ENCODE data around the gene RTL1. TPM values are rescaled to one million over a fixed set of nuclear protein-coding genes. Genes with fewer than 3 reads are reported as not detected.

The RTL1 gene
- total and polyA plus RNA-seq, 2 of the 8 experiments (the other 6 are each of a cell fraction or from before 2014, with no cell fraction given): not detected

DNA sequence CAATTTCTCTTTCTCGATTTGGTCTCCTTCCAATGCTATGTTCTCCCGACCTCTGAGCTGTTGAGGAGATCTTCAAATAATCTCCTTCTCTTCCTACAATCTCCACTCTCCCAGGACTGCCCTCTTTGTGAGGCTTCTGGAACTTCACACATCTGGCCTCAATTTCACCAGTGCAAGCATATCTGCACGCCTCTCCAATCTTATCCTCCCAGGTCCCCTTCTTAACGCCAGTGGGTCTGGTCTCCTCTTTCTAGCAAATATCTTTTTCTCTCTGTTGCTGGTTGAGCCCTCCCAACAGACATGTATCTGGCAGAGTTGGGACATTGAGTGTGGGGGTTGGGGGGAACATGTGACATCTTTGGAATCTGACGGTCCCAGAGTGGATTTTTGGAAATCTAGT, 17.9 kb downstream of the RTL1 start:
- H3K18ac ChIP-seq (ENCODE audit: extremely low read depth, low read length): no peak overlapping the region
- H3K27ac ChIP-seq (ENCODE audit: low read depth, low read length): no peak overlapping the region
- H3K36me3 ChIP-seq (ENCODE audit: control insufficient read depth in 2 of 4, insufficient read depth in 4 of 4, low read length in 3 of 4): no peaks in the 10 kb centered on the region; a peak in 1 of 8 replicates
- H4K5ac ChIP-seq (ENCODE audit: insufficient read length, low read depth, low read length): no peak overlapping the region
- POLR2A ChIA-PET (ENCODE audit: partially characterized antibody): no interaction called here
- no peak overlapping the region for H3K4me2 ChIP-seq (ENCODE audit: insufficient read depth in 1 of 2, low read depth in 2 of 2, low read length in 2 of 2)
- WGBS, 2 experiments (ENCODE audit: extremely low coverage in 1 of 2, insufficient coverage in 1 of 2, insufficient read length in 1 of 2, insufficient replicate concordance in 2 of 2, low coverage in 1 of 2, low lambda C conversion rate in 2 of 2, missing lambda C conversion rate in 1 of 2): 87% methylated on average over 5 of the region's 5 CpGs; no CpG with 5 or more reads in 1 of the 2 experiments
- DNase-seq (ENCODE audit: low read depth in 1 of 2, low spot score in 2 of 2) (no peak), FAIRE-seq (no peak)
- no peak overlapping the region for H3K14ac ChIP-seq (ENCODE audit: insufficient read length)
- no peak overlapping the region for H3K9ac ChIP-seq (replicated peaks in 1 of 4; ENCODE audit: extremely low read depth in 1 of 4, low read depth in 3 of 4, low read length in 3 of 4)
- no peak overlapping the region for H2AFZ ChIP-seq (ENCODE audit: low read length)
- H2BK20ac ChIP-seq (ENCODE audit: low read length): no peak overlapping the region
- no peaks in the 10 kb centered on the region for H3K23me2 ChIP-seq (ENCODE audit: low read depth, low read length)
- H2BK15ac ChIP-seq (ENCODE audit: low read length): no peak overlapping the region
- no peak overlapping the region for H2BK5ac ChIP-seq (ENCODE audit: low read depth, low read length)
- no peak overlapping the region for H3K56ac ChIP-seq (replicated peaks; ENCODE audit: insufficient read length, low read depth, low read length)
- no peak overlapping the region for H3K4ac ChIP-seq (replicated peaks; ENCODE audit: insufficient read length, low read depth, low read length)
- H4K20me1 ChIP-seq (replicated peaks in 1 of 2; ENCODE audit: control insufficient read depth in 1 of 2, insufficient read depth in 2 of 2, low read length in 2 of 2): no peaks in the 10 kb centered on the region
- H4K91ac ChIP-seq (replicated peaks; ENCODE audit: insufficient read length, low read length): no peak overlapping the region
- H3K79me2 ChIP-seq (ENCODE audit: control insufficient read depth in 1 of 2, insufficient read depth in 2 of 2, low read length in 2 of 2): no peaks in the 10 kb centered on the region
- no peaks in the 10 kb centered on the region for H3K79me1 ChIP-seq (ENCODE audit: low read depth, low read length)
- no peak overlapping the region for H2AK5ac ChIP-seq (ENCODE audit: low read depth, low read length)
- no peak overlapping the region for H3K4me3 ChIP-seq (ENCODE audit: extremely low read depth in 1 of 4, insufficient read depth in 2 of 4, low read depth in 3 of 4, low read length in 4 of 4)
- no peaks in the 10 kb centered on the region; a peak in 2 of 7 replicates for H3K27me3 ChIP-seq (replicated peaks in 1 of 4; ENCODE audit: control insufficient read depth in 3 of 4, extremely low read depth in 1 of 4, insufficient read depth in 3 of 4, low read length in 3 of 4)
- TF ChIP-seq, protein P1, sequence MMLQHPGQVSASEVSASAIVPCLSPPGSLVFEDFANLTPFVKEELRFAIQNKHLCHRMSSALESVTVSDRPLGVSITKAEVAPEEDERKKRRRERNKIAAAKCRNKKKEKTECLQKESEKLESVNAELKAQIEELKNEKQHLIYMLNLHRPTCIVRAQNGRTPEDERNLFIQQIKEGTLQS (IDR thresholded peaks at IDR 0.05; ENCODE audit: insufficient read depth, low read depth, low read length): no peak
- no peak for TF ChIP-seq POLR2A (IDR thresholded peaks at IDR 0.05; ENCODE audit: control extremely low read depth in 1 of 2, low read depth in 2 of 2, low read length in 2 of 2)
- no peak for TF ChIP-seq MAFK (IDR thresholded peaks at IDR 0.05; ENCODE audit: low read depth, low read length)
- no peak for TF ChIP-seq CTBP2 (IDR thresholded peaks at IDR 0.05; ENCODE audit: borderline replicate concordance, insufficient read depth, insufficient read length, low read length)
- no peak for TF ChIP-seq TCF12 (IDR thresholded peaks at IDR 0.05; ENCODE audit: low read depth, low read length)
- no peaks in the 10 kb centered on the region; a peak in 2 of 7 replicates for H3K4me1 ChIP-seq (replicated peaks in 1 of 4; ENCODE audit: control insufficient read depth in 3 of 4, insufficient read depth in 4 of 4, low read length in 3 of 4)
- no peak overlapping the region for H4K8ac ChIP-seq (ENCODE audit: extremely low read depth, insufficient read depth, low read length)
- no peak overlapping the region for H2BK12ac ChIP-seq (ENCODE audit: low read depth, low read length)
- no peak overlapping the region for H3K23ac ChIP-seq (ENCODE audit: insufficient read length)
- CTCF ChIA-PET (ENCODE audit: partially characterized antibody): interaction anchor here (0.7 to 2.7 kb wide), 3 partner anchors 16 to 223 kb away, joined by 3 to 10 read pairs (median 3); no protein-coding TSS in a partner anchor
- peaks cover 0 to 15% of the 10 kb centered on the region in 2 experiments; a peak in 1 of 4 replicates for H3K9me3 ChIP-seq (ENCODE audit: insufficient read depth in 2 of 2, low read depth in 1 of 2, low read length in 1 of 2)
- H2BK120ac ChIP-seq (replicated peaks; ENCODE audit: low read depth, low read length): no peak overlapping the region

All from H1 (cell line).